K562 (cell line): ENCODE data around the gene ZNF22. TPM values are rescaled to one million over a fixed set of nuclear protein-coding genes. Genes with fewer than 3 reads are reported as not detected.

Experiments used
- ARID1B ChIP-seq: fragments of 450-650 bp; IDR thresholded peaks from 2 replicates; pipeline ENCODE4 v1.6.1; 2016; ENCODE audit warnings: antibody characterized with exemption, mild to moderate bottlenecking, inconsistent platforms
- BHLHE40 ChIP-seq: IDR thresholded peaks from 2 replicates; pipeline ENCODE4 v1.6.1; 2011; ENCODE audit warnings: low read length, improper control_type of control experiment
- CEBPG ChIP-seq, 3 experiments: fragments of 200-800 bp in 1 of 3; sonication (Bioruptor generic) in 1 of 3; sonication (generic) in 1 of 3; formaldehyde crosslinking in 1 of 3; IDR thresholded peaks in 2 of 3; conservative IDR thresholded peaks in 1 of 3; 2 replicates each; pipeline versions ENCODE4 v1.6.1 to v1.8.0; 2016 to 2022; ENCODE audit warnings: missing compliant biosample characterization in 2 of 3, missing genetic modification characterization in 2 of 3, mild to moderate bottlenecking in 1 of 3, missing genetic modification reagents in 1 of 3
- DDX20 ChIP-seq: fragments of 450-650 bp; IDR thresholded peaks from 2 replicates; pipeline ENCODE4 v1.6.1; 2016; ENCODE audit warnings: missing genetic modification characterization, low read depth, mild to moderate bottlenecking, missing compliant biosample characterization, moderate library complexity
- E2F3 ChIP-seq: fragments of 250-450 bp; sonication (Bioruptor Pico); IDR thresholded peaks from 2 replicates; pipeline ENCODE4 v1.4.0; 2020; ENCODE audit warnings: mild to moderate bottlenecking
- ETV6 ChIP-seq, 3 experiments: fragments of 150-350 bp in 1 of 3; sonication (generic) in 1 of 3; formaldehyde crosslinking in 1 of 3; IDR thresholded peaks; 2 replicates each; pipeline versions ENCODE4 v1.6.1 to v1.8.0; 2014 to 2022; ENCODE audit warnings: borderline replicate concordance in 2 of 3, low read depth in 2 of 3, antibody characterized with exemption in 1 of 3, low read length in 1 of 3, mild to moderate bottlenecking in 1 of 3, missing genetic modification reagents in 1 of 3
- EZH2 ChIP-seq: IDR thresholded peaks from 2 replicates; pipeline ENCODE4 v1.6.1; 2012; ENCODE audit warnings: low read depth, mild to moderate bottlenecking, inconsistent platforms, low read length, borderline replicate concordance
- FOXA3 ChIP-seq, 2 experiments: fragments of 450-650 bp in 1 of 2; sonication (generic) in 1 of 2; formaldehyde crosslinking; IDR thresholded peaks in 1 of 2; conservative IDR thresholded peaks in 1 of 2; 2 replicates each; pipeline versions ENCODE4 v1.4.0 to v1.8.0; 2020 to 2022; ENCODE audit warnings: mild to moderate bottlenecking in 2 of 2, missing genetic modification reagents in 1 of 2
- GATA2 ChIP-seq: sonication (generic); formaldehyde crosslinking; IDR thresholded peaks from 2 replicates; pipeline ENCODE4 v1.4.0; 2020; ENCODE audit warnings: mild to moderate bottlenecking, missing genetic modification reagents
- HDAC3 ChIP-seq: fragments of 450-650 bp; IDR thresholded peaks from 2 replicates; pipeline ENCODE4 v1.6.1; 2018; ENCODE audit warnings: borderline replicate concordance, mild to moderate bottlenecking, moderate library complexity; ENCODE audit not compliant: partially characterized antibody
- HES1 ChIP-seq: fragments of 450-650 bp; IDR thresholded peaks from 2 replicates; pipeline ENCODE4 v1.6.1; 2016; ENCODE audit warnings: low read depth, mild to moderate bottlenecking, moderate library complexity
- JUN ChIP-seq, 2 experiments: sonication (generic) in 1 of 2; formaldehyde crosslinking in 1 of 2; IDR thresholded peaks; 2 replicates each; pipeline versions ENCODE4 v1.6.1 to v1.8.0; 2012 to 2022; ENCODE audit warnings: borderline replicate concordance in 2 of 2, mild to moderate bottlenecking in 2 of 2, improper control_type of control experiment in 1 of 2, low read depth in 1 of 2, low read length in 1 of 2, missing genetic modification reagents in 1 of 2
- MAFF ChIP-seq: IDR thresholded peaks from 2 replicates; pipeline ENCODE4 v1.6.1; 2012; ENCODE audit warnings: low read length, improper control_type of control experiment
- MITF ChIP-seq: IDR thresholded peaks from 2 replicates; pipeline ENCODE4 v1.6.1; 2014; ENCODE audit warnings: antibody characterized with exemption
- PKNOX1 ChIP-seq: fragments of 450-650 bp; IDR thresholded peaks from 2 replicates; pipeline ENCODE4 v1.6.1; 2016
- RBM25 ChIP-seq: fragments of 200-400 bp; formaldehyde crosslinking; IDR thresholded peaks from 2 replicates; pipeline ENCODE4 v1.6.1; 2018; ENCODE audit warnings: low read length, low read depth, moderate library complexity; ENCODE audit not compliant: severe bottlenecking
- SREBF2 ChIP-seq: sonication (generic); formaldehyde crosslinking; IDR thresholded peaks from 2 replicates; pipeline ENCODE4 v1.4.0; 2020; ENCODE audit warnings: mild to moderate bottlenecking, missing genetic modification reagents
- TEAD2 ChIP-seq: fragments of 450-650 bp; IDR thresholded peaks from 2 replicates; pipeline ENCODE4 v1.6.1; 2016; ENCODE audit warnings: missing genetic modification characterization, control low read depth, missing compliant biosample characterization
- ZBTB34 ChIP-seq: fragments of 250-450 bp; sonication (Bioruptor Pico); IDR thresholded peaks from 2 replicates; pipeline ENCODE4 v1.8.0; 2021; ENCODE audit warnings: mild to moderate bottlenecking, moderate library complexity
- ZBTB7A ChIP-seq: IDR thresholded peaks from 2 replicates; pipeline ENCODE4 v1.6.1; 2011; ENCODE audit warnings: low read depth, mild to moderate bottlenecking, low read length, moderate library complexity, borderline replicate concordance; ENCODE audit not compliant: control insufficient read depth
- ZNF311 ChIP-seq: fragments of 250-450 bp; sonication (Bioruptor Pico); IDR thresholded peaks from 2 replicates; pipeline ENCODE4 v1.4.0; 2020; ENCODE audit warnings: mild to moderate bottlenecking, moderate library complexity
- polyA plus RNA-seq, 8 experiments: library from polyadenylated mRNA; depleted of rRNA in 4 of 8; stranded (reverse) in 5 of 8; unstranded in 3 of 8; fragments of >200 nt; fragmentation: Nextera tagmentation in 2 of 8; fragmentation: Illumina TruSeq in 1 of 8; extraction: Ambion mirVana in 2 of 8; extraction: Trizol in 1 of 8; gene quantifications; 2 replicates each; pipeline versions ENCODE4 v1.2.1 to v1.2.3, GENCODE V29; 2011 to 2014; ENCODE audit warnings: inconsistent platforms in 1 of 8, missing spikeins in 1 of 8
- total RNA-seq, 7 experiments: library from RNA; depleted of rRNA in 6 of 7; stranded (reverse); fragments of >200 nt in 6 of 7; fragmentation: Illumina TruSeq in 2 of 7; extraction: Trizol in 2 of 7; gene quantifications; 2 replicates each; pipeline versions ENCODE4 v1.2.1 to v1.2.3, GENCODE V29; 2011 to 2021; ENCODE audit warnings: low replicate concordance in 1 of 7

ZNF22 gene
- total and polyA plus RNA-seq, 9 of the 15 experiments (the other 6 are each of a cell fraction or from before 2014, with no cell fraction given), result 36.2 to 98.7 (median 51.2) TPM

- TF ChIP-seq DDX20 (tag), result no peak
- no peak for TF ChIP-seq ZBTB34 (CRISPR knock-in tag)
- no peak for TF ChIP-seq MITF
- TF ChIP-seq ARID1B, result peak; percentile 67; the same call in 1 of the 2 replicates
- TF ChIP-seq CEBPG (CRISPR knock-in tag; IDR thresholded peaks at IDR 0.05), result no peak
- peak in 1 of 2 experiments; percentile 86; a peak in 2 of 4 replicates for TF ChIP-seq CEBPG (tag; conservative IDR thresholded peaks at IDR 0.05 in 1 of 2, IDR thresholded peaks at IDR 0.05 in 1 of 2)
- TF ChIP-seq MAFF, result no peak
- TF ChIP-seq EZH2, result no peak
- no peak for TF ChIP-seq E2F3
- TF ChIP-seq TEAD2, result no peak
- TF ChIP-seq GATA2 (CRISPR knock-in tag), result 0 out of 2 replicates have a peak, but pooled peaks have one; percentile 8
- no peak for TF ChIP-seq HDAC3
- TF ChIP-seq JUN (IDR thresholded peaks at IDR 0.05; ENCODE audit: borderline replicate concordance, low read depth, low read length), result no peak
- no peak for TF ChIP-seq JUN (CRISPR knock-in tag; IDR thresholded peaks at IDR 0.05; ENCODE audit: borderline replicate concordance)
- no peak for TF ChIP-seq ETV6 (IDR thresholded peaks at IDR 0.05; ENCODE audit: borderline replicate concordance in 1 of 2, low read depth in 2 of 2, low read length in 1 of 2)
- no peak for TF ChIP-seq ETV6 (CRISPR knock-in tag; IDR thresholded peaks at IDR 0.05; ENCODE audit: borderline replicate concordance)
- TF ChIP-seq FOXA3 (CRISPR knock-in tag; conservative IDR thresholded peaks at IDR 0.05 in 1 of 2, IDR thresholded peaks at IDR 0.05 in 1 of 2), result peak in 1 of 2 experiments; percentile 52; a peak in 2 of 4 replicates
- no peak for TF ChIP-seq ZBTB7A
- no peak for TF ChIP-seq ZNF311 (CRISPR knock-in tag)
- TF ChIP-seq RBM25, result no peak
- TF ChIP-seq HES1, result no peak
- TF ChIP-seq SREBF2, result no peak
- TF ChIP-seq PKNOX1, result peak; percentile 65; the same call in 1 of the 2 replicates
- no peak for TF ChIP-seq BHLHE40
Observed at GRCh38 chr10:44985175-44985681, 15.5 kb upstream of the ZNF22 start (continued).
